ENCODE data around the gene WNT9B.
"Not testable (repeated sequence)": the region's sequence is repeated elsewhere in the genome, so short reads cannot be mapped to it uniquely, and the experiment has no call there.

WNT9B gene

GRCh38 chr17:46822388-46822921, 28.9 kb upstream of the WNT9B start:
- DNase-seq (ENCODE audit: low spot score): no peak

GRCh38 chr17:46823657-46824056, 27.7 kb upstream of the WNT9B start:
- DNase-seq (ENCODE audit: low spot score): no peak

- no peak for DNase-seq (ENCODE audit: low spot score)
Observed at GRCh38 chr17:46826116-46826515, 25.3 kb upstream of the WNT9B start.

- no peak for DNase-seq (ENCODE audit: low spot score)
Observed at GRCh38 chr17:46827274-46827673, 24.1 kb upstream of the WNT9B start.

- DNase-seq (ENCODE audit: low spot score): no peak
Observed at GRCh38 chr17:46831573-46832330, 19.6 kb upstream of the WNT9B start.

- DNase-seq (ENCODE audit: low spot score): no peak
Observed at GRCh38 chr17:46832331-46832821, 19.0 kb upstream of the WNT9B start.

- DNase-seq (ENCODE audit: low spot score): no peak
Observed at GRCh38 chr17:46832945-46833839, 18.2 kb upstream of the WNT9B start.

- DNase-seq (ENCODE audit: low spot score): no peak
Observed at GRCh38 chr17:46833840-46834208, 17.6 kb upstream of the WNT9B start.

GRCh38 chr17:46834846-46835245, 16.5 kb upstream of the WNT9B start:
- DNase-seq (ENCODE audit: low spot score): no peak

GRCh38 chr17:46836500-46836899, 14.9 kb upstream of the WNT9B start:
- DNase-seq (ENCODE audit: low spot score): no peak

- no peak for DNase-seq (ENCODE audit: low spot score)
Observed at GRCh38 chr17:46837521-46837920, 13.9 kb upstream of the WNT9B start.

- DNase-seq (ENCODE audit: low spot score): no peak
Observed at GRCh38 chr17:46839211-46839610, 12.2 kb upstream of the WNT9B start.

GRCh38 chr17:46840596-46840995, 10.8 kb upstream of the WNT9B start:
- DNase-seq (ENCODE audit: low spot score): not testable (repeated sequence)

GRCh38 chr17:46841561-46842379, 9.6 kb upstream of the WNT9B start:
- no peak for DNase-seq (ENCODE audit: low spot score)

GRCh38 chr17:46842835-46843234, 8.5 kb upstream of the WNT9B start:
- no peak for DNase-seq (ENCODE audit: low spot score)

GRCh38 chr17:46847204-46848191, 3.9 kb upstream of the WNT9B start:
- no peak for DNase-seq (ENCODE audit: low spot score)

- DNase-seq (ENCODE audit: low spot score): no peak
Observed at GRCh38 chr17:46848534-46848933, 2.8 kb upstream of the WNT9B start.

GRCh38 chr17:46850688-46851028, 725 bp upstream of the WNT9B start:
- DNase-seq (ENCODE audit: low spot score): no peak

- DNase-seq (ENCODE audit: low spot score): no peak
Observed at GRCh38 chr17:46853896-46854444, 2.6 kb downstream of the WNT9B start.

GRCh38 chr17:46854515-46854914, 3.1 kb downstream of the WNT9B start:
- DNase-seq (ENCODE audit: low spot score): no peak

- no peak for DNase-seq (ENCODE audit: low spot score)
Observed at GRCh38 chr17:46854948-46855347, 3.6 kb downstream of the WNT9B start.
